HG02840 (cell line): ENCODE measurements around the gene PLA2R1.

Source experiments
- ATAC-seq: cut with Tn5 transposase; IDR thresholded peaks from one replicate; pipeline ENCODE4 v1.9.1; 2021; ENCODE audit warnings: mild to moderate bottlenecking, moderate library complexity, moderate number of reproducible peaks; ENCODE audit not compliant: unreplicated experiment, low FRiP score

PLA2R1 gene

DNA sequence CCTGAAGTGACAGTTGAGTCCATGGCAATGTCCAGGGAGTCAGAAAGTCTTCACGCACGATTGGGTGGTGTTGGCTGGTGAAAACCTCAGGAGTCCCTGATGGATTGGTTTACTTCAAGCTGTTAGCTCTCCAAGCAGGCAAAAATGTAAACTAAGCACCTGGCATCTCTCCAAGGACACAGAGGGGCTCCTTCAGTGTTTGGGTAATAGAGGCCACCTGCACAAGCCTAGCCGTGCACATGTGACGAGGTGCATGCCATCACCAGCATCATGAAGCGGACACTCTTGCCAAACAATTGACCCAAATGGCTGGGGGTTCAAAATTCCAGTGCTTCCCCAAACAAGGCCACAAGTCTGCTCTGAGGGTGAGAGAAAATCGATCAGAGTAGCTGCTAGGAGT lies 159.7 kb downstream of the PLA2R1 start:
- no peak for ATAC-seq

- ATAC-seq = no peak
Measured at GRCh38 chr2:159900343-159900742, 162.1 kb downstream of the PLA2R1 start.

GRCh38 chr2:159898441-159898840 lies 164.0 kb downstream of the PLA2R1 start:
- no peak for ATAC-seq

- ATAC-seq = no peak
Measured at GRCh38 chr2:159897720-159898119, 164.7 kb downstream of the PLA2R1 start.

DNA sequence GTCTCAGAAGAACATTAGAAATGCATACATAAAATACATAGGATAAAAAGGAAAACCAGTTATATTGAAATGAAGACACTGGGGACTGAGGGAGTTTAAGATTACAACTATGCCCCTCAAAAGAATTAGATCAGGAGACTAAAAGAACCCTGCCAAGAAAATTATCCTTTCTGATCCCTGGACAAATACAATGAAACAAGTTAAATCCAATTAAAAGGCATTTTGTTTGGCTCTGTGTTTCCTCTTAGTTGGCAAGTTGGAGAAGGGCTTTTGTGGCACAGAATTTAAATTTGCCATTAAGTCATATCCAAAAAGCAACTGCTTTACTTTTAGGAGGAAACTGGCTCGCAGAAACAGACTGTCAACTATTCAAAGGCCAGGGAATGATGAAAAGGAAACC lies 165.3 kb downstream of the PLA2R1 start:
- no peak for ATAC-seq

DNA sequence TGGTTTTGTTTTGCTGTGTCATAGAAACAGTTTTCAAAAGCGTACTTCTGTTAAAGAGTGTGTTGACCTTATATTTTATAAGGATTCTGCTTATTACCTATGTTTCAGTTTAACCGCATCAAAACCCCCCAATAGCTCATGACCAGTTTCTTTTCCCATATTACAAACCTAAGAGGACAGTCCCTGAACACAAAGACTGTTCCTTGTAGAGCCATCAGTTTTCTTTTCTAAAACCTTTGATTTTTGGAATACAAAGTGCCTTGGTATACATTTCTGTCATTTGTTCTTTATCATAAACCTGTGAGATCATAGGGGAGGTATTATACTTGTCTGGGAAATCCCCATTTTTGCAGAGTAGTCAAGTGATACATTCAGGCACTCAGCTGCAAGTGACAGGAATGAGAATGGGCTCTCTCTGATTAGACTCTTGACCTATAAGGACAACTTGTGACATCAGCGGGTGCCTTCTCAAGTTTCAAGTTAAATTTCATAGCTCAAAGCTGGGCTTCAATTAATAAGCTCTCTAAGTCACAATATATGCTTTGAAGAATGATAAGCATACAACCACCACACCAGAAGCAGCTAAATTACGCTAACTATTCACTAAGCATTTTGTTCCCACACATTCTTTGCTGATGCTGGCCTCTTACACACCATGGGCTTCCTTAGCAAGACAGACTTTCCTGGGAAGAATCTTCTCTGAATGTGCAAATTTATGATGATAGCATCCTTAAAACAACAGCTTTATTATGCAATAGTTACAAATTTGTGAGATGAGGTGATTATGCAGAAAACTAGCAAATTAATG lies 167.0 kb downstream of the PLA2R1 start:
- peak; percentile 59 for ATAC-seq

GRCh38 chr2:159894145-159894838 lies 168.1 kb downstream of the PLA2R1 start:
- no peak for ATAC-seq

DNA sequence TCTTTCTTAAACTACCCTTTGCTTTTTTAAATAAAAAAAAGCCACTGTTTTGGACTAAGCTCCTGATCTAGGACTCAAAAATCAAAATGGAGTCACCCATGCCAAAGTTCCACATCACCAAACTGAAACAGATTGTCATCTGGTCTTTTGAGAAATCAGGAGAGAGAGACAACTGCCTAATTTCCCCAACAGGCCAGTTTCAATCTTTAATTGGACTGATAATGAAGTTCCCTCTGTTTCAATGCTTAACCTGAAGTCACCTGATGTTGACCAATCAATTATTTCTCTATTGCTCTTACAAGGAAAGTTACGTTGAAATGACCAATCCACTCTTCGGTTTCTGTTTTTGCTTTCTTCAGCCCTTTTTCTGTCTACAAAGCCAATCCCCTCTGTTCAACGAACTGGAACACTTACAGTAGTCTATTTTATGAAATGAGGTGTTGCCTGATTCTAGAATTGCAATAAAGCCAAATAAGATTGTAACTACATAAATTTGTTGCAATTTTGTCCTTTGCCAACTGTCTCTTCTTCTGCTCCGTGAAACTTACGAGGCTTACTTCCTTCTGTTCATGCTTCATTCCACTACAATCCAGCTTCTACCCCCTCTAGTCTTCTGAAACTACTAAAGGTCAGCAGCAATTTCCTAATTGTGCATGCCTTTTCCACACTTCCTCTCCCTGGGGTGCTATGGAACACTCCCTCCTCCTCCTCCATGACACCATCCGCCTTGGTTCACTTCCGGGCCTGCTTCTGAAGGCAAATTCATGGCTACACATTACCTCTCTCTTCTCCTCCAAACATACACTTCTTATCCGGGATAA lies 169.2 kb downstream of the PLA2R1 start:
- no peak for ATAC-seq

- ATAC-seq = no peak
Measured at GRCh38 chr2:159891917-159892730, 170.3 kb downstream of the PLA2R1 start.

DNA sequence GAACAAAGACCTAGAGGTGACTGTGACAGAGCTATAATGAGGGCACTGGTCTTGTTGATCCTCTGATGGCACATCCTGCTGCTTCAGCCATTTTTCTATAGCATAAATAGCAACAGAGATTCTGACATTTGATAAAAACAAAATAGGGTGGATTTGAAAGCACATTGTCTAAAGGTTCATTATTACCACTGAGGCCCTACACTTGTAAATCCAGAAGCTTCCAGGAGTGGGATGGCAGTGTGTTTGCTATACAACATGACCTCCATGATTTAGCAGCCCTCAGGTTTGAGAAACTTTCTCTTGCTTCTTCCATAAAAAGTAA lies 171.2 kb downstream of the PLA2R1 start:
- no peak for ATAC-seq

GRCh38 chr2:159890551-159891266 lies 171.7 kb downstream of the PLA2R1 start:
- ATAC-seq = peak; percentile 32

DNA sequence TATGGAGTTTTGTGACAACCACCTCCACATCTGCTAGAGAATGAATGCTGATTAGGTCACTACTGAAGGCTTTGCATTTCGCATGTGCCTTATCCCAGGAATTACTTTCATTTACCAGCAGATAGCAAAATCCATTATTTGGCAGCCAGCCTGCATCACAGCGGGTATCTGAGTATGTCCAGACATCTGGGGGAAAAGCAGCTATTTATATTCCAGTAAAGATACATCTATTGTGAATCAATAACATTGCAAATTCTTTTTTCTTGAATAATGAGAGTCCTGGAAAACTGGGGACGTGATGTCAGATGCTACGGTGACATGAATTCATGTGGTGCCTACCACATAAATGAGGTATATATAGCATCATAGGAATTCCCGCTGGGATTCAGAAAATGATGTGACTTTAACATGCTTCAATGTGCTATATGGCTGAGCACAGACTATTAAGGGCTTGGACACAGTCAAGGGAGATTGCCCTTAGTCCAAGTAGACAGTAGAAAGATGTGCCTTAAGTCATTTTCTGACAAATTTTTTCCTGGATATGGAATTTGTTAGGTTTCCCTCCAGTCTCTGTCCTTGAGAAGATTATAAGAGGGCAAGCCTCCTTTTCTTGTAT lies 180.2 kb downstream of the PLA2R1 start:
- ATAC-seq = no peak
